DMS153 (cell line): ENCODE results near the gene COX8C.

ENCODE experiments used
- DNase-seq: peaks from one replicate; lab custom pipeline; 2025; lab: John Stamatoyannopoulos, UW

Gene COX8C, protein sequence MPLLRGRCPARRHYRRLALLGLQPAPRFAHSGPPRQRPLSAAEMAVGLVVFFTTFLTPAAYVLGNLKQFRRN

DNA sequence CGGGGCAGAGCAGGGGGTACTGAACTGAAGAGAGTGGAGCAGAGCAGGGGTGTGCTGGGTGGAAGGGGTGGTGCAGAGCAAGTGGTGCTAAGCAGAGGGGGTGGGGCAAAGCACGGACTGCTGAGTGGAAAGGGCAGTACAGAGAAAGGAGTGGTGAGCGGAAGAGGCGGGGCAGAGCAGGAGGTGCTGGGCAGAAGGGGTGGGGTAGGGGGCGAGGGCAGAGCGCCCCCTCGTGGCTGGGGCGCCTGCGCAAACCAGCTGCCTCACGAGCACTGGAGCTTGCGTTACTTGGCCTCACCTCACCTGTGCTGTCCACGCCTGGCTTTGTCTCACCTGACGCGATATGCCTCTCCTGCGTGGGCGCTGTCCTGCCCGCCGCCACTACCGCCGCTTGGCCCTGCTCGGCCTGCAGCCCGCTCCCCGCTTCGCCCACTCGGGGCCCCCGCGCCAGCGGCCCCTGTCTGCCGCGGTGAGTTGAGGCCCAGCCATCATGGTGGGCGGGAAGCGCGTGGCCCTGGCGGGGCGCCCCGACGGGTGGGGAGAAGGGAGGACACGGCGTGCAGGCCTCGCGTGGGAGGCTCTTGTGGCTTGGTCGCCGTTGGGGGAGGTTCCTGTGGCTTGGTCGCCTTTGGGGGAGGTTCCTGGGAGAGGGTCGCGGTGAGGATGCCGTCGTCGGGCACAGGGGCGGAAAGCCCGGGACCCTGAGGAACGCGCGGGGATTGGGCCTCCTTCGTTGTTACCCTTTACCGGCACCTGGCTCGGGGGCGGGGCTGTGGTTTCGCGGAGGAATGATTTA lies at the start of gene COX8C:
COX8C (plus strand) TSS at position 257 of the 796 bp plus-strand sequence; CDS start at position 344, 87 bp downstream.
- no peak for DNase-seq

DNA sequence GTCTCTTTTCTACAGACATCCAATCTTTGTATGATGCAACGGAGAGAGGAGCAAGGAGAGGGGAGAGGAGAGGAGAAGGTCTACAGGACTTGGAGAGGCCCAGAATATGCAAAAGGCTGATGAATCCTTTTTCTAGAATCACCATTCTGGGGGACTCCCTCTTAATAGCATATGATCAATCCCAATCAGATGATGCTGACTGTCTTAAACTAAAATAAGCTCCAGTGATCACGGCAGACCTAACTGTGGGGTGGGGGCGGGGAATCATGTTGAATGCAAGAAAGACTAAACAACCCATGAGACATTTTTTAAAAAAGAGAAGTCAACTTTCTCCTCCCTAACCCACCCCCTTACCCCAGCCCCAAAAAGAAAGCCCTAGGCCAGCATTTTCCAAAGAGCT lies 47.6 kb upstream of the COX8C start:
- no peak for DNase-seq

DNA sequence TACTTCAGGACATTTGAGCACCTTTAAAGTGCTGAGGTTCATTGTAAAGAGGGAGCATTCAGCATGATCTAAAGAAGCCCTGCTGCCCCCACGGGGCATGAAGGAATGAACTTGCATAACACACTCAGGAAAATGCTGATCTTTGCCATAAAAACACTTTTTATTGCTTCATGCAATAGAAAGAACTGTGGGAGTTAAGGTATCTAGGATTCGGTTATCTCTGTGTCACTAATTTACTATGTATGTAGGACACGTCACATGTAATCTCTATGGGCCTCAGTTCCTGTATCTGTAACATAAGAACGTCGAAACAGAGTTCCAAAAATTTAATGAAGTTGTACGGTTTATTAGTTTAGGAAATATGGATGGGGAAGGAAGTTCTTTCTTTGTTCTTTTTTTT lies 47.1 kb upstream of the COX8C start:
- DNase-seq = no peak

DNA sequence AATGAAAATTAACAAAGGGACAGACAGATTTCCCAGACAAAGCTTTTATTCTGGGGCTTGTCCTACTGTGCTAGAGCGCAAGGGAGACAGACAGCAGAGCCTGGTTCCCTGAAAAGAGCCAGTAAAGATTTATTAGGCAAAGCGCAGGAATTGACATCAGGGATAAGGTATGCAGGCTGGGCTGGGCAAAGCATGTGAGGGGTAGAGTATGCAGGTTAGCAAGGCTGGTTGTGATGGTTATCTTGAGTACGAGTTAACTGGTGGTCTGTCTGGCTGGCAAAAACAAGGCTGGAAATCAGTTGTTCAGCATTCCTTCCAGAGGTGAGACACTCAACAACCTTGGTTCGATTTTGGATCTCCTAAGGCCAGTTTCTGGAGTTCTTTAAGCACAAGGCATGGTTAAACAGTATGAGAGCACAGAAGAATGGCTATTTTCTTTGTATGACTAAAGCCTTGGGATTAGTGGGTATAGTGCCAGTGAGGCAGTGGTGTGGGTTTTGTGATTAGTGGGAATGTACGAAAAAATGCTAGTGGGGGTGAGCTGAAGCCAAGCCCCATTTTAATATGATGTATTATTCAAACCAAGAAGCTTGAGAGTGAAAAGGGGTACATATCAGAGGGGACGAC lies 45.0 kb upstream of the COX8C start:
- DNase-seq = no peak

DNA sequence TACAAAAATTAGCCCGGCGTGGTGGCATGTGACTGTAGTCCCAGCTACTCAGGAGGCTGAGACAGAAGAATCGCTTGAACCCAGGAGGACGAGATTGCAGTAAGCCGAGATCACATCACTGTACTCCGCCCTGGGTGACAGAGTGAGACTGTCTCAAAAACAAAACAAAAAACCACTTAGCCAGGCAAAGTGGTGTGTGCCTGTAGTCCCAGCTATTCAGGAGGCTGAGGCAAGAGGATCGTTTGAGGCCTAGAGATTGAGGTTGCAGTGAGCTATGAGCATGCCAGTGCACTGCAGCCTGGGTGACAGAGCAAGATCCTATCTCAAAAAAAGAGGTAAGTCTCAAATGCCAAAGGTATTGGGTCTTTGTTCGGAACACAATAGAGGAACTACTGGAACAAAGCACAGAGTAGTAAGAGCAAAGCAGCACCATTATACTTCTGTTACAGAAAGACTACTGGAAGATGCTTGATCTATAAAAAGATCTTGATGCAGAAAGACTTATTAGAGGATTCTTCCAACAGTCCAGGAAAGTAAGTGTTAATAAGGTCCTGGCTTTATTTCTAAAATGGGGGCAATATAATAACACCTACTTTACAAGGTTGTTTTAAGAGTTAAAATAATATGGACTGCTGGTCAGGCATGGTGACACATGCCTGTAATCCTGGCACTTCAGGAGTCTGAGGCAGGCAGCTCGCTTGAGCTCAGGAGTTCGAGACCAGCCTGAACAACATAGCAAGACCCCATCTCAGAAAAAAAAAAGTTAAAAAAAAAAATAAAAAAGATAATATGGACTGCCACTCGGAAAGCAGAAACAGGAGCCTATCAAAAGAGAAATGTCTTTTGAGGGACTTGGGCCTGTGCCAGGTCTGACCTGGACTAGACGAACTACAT lies 44.0 kb upstream of the COX8C start:
- no peak for DNase-seq

DNA sequence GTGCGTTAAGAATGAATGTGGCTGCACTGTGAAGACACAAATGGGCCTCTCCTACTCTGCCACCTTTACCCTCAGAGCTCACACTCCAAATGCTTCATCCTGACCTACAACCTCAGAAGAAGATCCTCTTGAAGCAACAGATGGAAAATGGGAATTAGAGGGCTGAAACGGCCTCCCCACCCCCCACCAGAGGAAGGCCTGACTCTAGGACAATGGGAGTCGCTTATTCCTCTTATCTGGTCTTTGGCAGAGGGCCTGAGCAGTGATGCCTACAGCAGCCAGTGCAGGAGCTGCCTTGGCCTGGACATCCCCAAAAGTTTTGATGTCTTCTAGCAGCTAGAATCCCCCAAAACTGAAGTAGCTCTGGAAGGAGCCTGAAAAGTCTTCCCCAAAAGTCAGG lies 43.3 kb upstream of the COX8C start:
- no peak for DNase-seq

DNA sequence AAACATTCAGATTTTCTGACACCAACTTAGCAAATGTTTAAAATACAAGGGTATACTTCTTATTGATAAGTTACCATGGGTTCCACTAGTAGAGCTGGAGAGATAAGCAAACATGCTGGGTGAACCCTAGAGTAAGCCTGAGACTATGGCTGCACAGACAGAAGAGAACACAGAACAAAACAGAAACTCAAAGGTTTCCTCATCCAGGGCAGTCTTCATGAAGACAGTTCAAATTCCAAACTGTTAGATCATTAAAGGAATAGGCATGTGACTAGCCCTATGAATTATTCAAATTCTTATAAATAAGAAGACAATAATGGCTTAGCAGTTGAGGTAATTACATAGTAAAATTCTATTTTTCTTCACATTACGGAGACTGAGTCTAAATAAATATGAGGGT lies 42.2 kb upstream of the COX8C start:
- no peak for DNase-seq

DNA sequence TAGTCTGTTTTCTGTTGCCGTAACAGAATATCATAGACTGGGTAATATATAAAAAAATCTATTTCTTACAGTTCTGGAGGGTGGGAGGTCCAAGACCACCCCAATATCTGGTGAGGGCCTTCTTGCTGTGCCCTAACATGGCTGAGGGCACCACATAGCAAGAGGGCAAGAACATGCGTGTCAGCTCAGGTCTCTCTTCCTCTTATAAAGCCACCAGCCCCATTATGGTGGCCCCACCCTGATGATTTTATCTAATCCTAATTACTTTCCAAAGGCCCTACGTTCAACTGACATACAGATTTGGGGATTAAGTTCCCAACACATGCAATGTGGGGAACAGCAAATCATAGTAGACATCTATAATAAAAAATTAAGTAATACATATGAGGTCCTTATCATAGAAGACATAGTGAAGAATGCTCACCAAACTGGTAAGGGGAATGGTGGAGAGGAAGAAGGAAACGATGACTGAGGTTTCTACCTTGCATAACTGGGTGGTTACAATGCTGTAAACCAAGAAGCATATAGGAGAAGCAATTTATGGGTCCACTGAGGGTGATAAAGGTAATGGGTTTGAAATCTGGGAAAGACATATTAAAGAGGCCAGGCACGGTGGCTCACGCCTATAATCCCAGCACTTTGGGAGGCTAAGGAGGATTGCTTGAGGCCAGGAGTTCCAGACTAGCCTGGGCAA lies 41.1 kb upstream of the COX8C start:
- no peak for DNase-seq

DNA sequence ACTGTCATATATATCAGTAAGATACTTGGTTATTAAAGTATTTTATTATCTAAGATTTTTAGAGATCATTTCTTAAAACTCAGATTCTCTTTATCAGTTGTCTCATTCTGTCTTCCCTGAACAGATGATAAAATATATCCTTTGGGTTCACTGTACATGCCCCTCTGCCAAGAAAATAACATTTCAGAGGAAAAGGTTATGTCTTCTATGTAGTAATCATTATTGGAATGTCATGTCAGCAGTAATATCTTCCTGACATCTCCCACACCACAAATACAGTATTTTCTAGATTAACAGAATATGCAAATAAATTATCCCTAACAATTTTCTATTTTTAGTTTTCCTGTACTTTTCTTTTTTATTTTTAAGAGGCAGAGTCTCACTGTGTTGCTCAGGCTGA lies 40.2 kb upstream of the COX8C start:
- no peak for DNase-seq

DNA sequence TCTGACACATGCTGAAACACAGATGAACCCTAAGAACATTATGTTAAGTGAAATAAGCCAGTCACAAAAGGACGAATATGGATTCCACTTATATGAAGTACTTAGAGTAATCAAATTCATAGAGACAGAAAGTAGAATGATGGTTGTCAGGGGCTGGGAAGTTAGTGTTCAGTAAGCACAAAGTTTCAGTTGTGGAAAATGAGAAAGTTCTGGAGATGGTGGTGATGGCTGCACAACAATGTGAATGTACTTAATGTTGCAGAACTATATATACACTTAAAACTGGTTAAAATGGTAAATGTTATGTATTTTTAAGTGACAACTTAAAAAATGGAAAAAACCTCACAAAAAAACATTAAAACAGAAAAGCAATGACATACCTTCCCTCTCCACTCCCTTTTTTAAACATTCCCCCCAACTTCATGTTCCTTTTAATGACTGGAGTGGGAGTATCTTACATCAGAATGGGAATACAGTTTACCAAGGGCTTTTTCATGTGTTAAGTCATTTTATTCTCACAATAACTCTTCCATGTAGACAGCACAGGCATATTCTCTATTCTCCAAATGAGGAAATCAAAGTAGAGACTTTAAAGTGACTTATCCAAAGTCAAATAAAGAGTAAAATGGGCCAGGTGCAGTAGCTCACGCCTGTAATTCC lies 38.2 kb upstream of the COX8C start:
- no peak for DNase-seq

DNA sequence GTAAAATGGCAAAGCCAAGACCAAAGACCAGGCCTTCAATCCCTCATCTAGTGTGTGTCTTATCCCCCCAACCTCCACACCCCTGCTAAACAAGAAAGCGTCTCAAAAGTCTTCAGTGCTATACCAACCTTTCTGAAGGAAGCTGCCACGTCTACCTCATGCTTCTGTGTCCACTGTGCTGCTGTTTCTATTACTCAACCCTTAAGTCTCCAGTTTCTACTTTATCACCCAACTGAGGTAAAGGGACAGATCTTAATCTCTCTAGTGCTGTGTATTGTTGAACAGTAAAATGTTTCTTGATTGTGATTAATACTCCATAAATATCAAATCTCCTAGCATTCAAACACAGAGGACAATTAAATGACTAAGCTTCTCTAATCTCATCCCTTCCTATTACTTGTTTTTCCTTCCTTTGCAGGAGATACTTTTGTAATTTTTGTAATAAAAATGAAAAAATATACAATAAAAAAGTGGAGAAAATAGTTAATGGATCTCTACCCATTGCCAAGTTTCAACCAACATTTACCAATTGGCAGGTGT lies 37.5 kb upstream of the COX8C start:
- DNase-seq = no peak

DNA sequence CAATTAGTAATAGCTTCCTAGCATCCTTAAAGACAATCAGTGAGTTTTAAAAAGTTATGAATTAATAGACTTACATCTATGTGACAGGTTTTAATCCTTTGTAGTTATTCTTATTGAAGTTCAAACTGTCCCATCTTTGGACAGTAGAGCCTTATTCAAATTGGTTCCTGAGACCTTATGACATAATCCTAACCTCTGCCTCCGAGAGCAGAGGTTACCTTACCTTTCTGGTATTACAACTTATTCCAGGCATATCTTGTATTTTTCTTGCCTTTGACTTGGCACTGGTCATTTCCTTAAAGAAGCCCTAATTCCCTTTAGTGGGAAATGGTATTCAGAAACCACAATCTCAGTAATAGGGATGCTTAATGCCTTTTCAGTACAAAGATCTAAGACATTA lies 35.9 kb upstream of the COX8C start:
- DNase-seq = no peak

DNA sequence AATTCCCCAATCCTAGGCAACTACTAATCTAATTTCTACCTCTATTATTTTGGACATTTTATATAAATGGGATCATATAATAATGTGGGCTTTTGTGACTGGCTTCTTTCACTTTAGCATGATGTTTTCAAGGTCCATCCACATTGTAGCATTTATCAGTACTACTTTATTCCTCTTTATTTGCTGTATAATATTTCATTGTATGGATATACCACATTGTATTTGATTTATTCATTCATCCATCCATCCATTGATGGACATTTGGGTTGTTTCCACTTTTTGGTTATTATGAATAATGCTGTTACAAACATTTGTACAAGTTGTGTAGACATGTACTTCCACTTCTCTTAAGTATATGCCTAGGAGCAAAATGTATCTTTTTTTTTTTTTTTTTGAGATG lies 31.4 kb upstream of the COX8C start:
- no peak for DNase-seq

DNA sequence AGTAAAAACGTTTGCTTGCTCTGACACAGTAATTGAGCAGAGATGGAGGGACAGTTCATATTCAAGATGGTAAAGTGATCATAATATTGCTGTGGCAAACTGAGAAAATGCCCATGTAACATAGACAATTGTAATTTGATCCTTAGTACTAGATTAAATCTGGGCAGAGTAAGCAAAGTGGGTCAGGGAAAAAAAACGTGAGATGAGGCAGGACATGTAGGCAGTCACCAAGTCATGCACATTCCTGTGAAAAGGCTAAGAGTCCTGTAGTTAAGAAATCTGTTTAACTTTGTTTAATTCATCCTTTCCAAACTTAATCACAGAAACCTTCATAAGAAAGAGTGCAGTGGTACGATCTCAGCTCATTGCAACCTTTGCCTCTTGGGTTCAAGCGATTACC lies 30.3 kb upstream of the COX8C start:
- no peak for DNase-seq

DNA sequence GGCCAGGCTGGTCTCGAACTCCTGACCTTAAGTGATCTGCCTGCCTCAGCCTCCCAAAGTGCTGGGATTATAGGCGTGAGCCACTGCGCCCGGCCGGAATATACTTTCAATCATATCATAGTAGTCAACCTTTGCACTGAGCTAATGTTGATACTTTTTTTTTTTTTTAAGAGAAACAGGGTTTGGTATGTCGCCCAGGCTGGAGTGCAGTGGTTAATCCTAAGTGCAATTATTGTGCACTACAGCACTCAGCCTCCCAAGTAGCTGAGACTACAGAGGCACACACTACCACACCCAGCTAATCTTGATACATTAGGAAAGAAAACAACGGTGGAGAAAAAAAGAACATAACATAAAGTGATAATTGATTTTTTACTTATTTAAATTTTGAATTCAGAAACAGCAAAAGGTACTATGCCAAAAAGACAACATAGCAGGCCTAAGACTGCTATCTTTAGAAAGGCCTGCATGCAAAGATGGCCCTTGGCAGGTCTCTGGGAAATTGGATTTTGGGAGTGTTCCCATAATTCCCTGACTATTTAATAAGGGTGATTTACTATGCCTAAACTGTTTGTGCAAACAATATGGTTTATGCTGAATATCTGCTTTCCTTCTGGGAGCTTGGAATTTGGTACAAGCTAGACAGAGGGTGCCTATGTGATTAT lies 29.6 kb upstream of the COX8C start:
- DNase-seq = no peak

DNA sequence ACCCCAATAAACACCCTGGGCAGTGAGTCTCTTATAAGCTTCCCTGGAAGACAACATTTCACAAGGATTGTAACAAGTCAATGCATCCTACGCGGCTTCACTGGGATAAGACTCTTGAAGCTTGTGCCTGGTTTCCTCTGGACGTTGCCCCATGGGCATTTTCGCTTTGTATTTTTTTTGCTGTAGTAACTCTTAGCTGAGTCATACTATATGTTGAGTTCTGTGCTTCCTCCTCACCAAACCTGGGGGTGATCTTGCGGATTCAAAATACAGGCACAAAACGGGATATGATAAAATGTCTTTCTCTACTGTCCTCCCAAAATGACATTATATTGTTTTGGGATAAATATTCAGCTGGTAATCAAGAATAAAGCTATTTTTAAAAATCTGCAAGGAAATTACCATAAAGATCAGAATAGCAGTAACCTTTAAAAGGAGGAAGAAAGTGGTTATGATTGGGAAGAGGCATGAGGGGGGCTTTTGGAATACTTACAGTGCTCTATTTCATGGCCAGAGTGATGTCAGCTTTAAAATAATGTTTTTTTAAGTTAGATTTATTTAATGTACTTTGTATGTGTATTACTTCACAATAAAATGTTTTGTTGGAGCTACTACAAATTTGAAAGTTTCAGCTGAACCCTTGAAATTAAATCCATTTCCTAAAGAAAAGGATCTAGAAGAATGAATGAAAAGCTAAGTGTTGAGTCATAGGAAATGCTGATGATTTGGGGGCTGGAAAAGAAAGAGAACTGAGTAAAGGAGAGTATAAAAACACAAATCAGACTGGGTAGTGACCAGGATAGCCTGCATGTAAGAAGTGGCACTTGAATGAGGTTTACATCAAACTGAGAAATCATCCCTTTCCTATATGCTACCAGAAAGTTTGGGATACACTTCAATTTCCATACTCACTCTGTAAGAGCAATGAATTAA lies 28.8 kb upstream of the COX8C start:
- no peak for DNase-seq

DNA sequence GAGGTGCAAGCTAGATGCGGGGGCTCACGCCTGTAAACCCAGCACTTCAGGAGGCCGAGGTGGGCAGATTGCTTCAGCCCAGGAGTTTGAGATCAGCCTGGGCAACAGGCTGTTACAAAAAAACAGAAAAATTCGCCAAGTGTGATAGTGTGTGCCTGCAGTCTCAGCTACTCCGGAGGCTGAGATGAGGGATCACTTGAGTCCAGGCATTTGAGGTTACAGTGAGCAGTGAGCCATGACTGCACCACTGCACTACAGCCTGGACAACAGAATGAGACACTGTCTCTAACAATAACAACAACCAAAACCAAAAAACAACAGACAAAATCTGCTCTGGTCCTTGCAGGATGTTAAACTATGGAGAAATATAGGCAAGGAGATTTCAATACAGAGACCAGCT lies 28.1 kb upstream of the COX8C start:
- DNase-seq = no peak

DNA sequence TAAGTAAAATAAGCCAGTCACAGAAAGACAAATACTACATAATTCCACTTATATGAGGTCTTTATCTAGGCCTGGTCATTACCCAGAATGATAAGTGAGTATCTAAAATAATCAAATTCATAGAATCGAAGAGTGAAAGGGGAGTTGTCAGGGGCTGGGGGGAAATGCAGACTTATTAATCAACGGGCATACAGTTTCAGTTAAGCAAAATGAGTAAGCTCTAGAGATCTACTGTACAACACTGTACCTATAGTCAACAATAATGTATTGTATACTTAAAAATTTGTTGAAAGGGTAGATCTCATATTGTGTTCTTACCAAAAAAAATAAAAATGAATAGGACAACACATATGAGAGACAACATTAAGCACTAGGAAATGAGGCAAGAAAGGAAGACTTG lies 27.5 kb upstream of the COX8C start:
- no peak for DNase-seq

DNA sequence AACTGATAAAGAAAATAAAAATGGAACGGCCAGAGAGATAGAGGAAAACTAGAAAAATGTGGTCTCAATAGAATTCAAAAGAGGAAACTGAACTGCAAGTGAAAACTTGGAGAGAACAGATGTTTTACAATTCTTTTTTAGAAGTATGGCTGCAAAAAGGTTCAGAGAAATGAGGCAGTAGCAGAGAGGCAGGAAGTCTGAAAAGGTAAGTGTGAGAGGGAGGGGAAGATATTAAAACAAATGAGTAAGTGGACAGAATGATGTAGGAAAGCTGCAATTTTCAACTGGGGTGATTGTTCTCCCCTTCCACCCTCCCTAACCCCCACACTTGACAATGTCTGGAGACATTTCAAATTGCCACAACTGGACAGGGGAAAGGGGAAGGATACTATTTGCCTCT lies 27.0 kb upstream of the COX8C start:
- DNase-seq = no peak

DNA sequence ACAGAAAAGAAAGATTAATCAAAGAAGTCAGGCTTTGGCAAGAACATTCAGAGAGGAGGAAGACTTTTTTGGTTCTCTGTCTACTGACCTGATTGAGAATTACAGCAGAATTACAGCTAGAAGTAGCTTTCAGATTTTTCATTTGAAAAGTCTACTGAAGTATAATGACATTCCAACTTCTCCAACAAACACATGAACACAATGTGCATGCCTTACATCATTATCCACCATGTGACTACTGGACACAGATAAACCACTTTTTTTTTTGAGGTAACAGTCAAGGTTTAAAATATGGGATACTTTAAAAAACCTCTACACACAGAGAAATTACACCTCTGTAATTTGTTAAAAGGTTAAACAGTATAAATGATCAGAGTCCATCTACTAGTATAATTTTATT lies 26.5 kb upstream of the COX8C start:
- no peak for DNase-seq
